HEK293 (cell line): Measurements from ENCODE around the gene EVA1C.

Experiments
- GLIS2 ChIP-seq: fragments of 450-650 bp; formaldehyde crosslinking; IDR thresholded peaks from 2 replicates; pipeline ENCODE4 v1.5.1; 2016; ENCODE audit warnings: missing biosample characterization, missing genetic modification characterization
- HOXD13 ChIP-seq: sonication (generic); formaldehyde crosslinking; IDR thresholded peaks from 2 replicates; pipeline ENCODE4 v1.8.0; 2022; ENCODE audit warnings: missing genetic modification reagents, borderline replicate concordance
- IKZF3 ChIP-seq: fragments of 450-650 bp; IDR thresholded peaks from 2 replicates; pipeline ENCODE4 v1.5.0; 2018; ENCODE audit warnings: missing biosample characterization, mild to moderate bottlenecking, missing genetic modification characterization, moderate library complexity
- OVOL3 ChIP-seq: fragments of 450-650 bp; formaldehyde crosslinking; IDR thresholded peaks from 2 replicates; pipeline ENCODE4 v1.5.1; 2016; ENCODE audit warnings: missing biosample characterization, missing genetic modification characterization
- SP7 ChIP-seq: fragments of 450-650 bp; formaldehyde crosslinking; IDR thresholded peaks from 2 replicates; pipeline ENCODE4 v1.5.1; 2016; ENCODE audit warnings: missing biosample characterization, missing genetic modification characterization
- TCF7L2 ChIP-seq: IDR thresholded peaks from 2 replicates; pipeline ENCODE4 v1.6.1; 2011; ENCODE audit warnings: low read depth, mild to moderate bottlenecking, inconsistent platforms, low read length, moderate library complexity, borderline replicate concordance
- YY1 ChIP-seq: fragments of 450-650 bp; formaldehyde crosslinking; IDR thresholded peaks from 2 replicates; pipeline ENCODE4 v1.5.1; 2018; ENCODE audit warnings: missing biosample characterization, missing genetic modification characterization
- YY2 ChIP-seq: fragments of 450-650 bp; formaldehyde crosslinking; IDR thresholded peaks from 2 replicates; pipeline ENCODE4 v1.5.1; 2016; ENCODE audit warnings: missing biosample characterization, missing genetic modification characterization
- ZBTB1 ChIP-seq: fragments of 450-650 bp; formaldehyde crosslinking; IDR thresholded peaks from 2 replicates; pipeline ENCODE4 v1.5.1; 2016; ENCODE audit warnings: missing biosample characterization, missing genetic modification characterization
- ZBTB21 ChIP-seq: fragments of 450-650 bp; formaldehyde crosslinking; IDR thresholded peaks from 2 replicates; pipeline ENCODE4 v1.5.1; 2017; ENCODE audit warnings: missing biosample characterization, missing genetic modification characterization
- ZEB2 ChIP-seq: fragments of 450-650 bp; formaldehyde crosslinking; IDR thresholded peaks from 2 replicates; pipeline ENCODE4 v1.5.1; 2016; ENCODE audit warnings: missing biosample characterization, missing genetic modification characterization
- ZFP41 ChIP-seq: fragments of 450-650 bp; formaldehyde crosslinking; IDR thresholded peaks from 2 replicates; pipeline ENCODE4 v1.5.1; 2016; ENCODE audit warnings: missing biosample characterization, missing genetic modification characterization, borderline replicate concordance
- ZNF10 ChIP-seq: fragments of 450-650 bp; formaldehyde crosslinking; IDR thresholded peaks from 2 replicates; pipeline ENCODE4 v1.5.1; 2017; ENCODE audit warnings: missing biosample characterization, missing genetic modification characterization
- ZNF132 ChIP-seq: fragments of 450-650 bp; formaldehyde crosslinking; IDR thresholded peaks from 2 replicates; pipeline ENCODE4 v1.5.1; 2017; ENCODE audit warnings: missing biosample characterization, missing genetic modification characterization, borderline replicate concordance
- ZNF140 ChIP-seq: fragments of 450-650 bp; formaldehyde crosslinking; IDR thresholded peaks from 2 replicates; pipeline ENCODE4 v1.5.1; 2016; ENCODE audit warnings: missing biosample characterization, missing genetic modification characterization
- ZNF155 ChIP-seq: fragments of 450-650 bp; formaldehyde crosslinking; IDR thresholded peaks from 2 replicates; pipeline ENCODE4 v1.5.1; 2016; ENCODE audit warnings: missing biosample characterization, missing genetic modification characterization
- ZNF16 ChIP-seq: fragments of 450-650 bp; formaldehyde crosslinking; IDR thresholded peaks from 2 replicates; pipeline ENCODE4 v1.5.1; 2016; ENCODE audit warnings: low read depth, missing biosample characterization, missing genetic modification characterization
- ZNF211 ChIP-seq: fragments of 450-650 bp; formaldehyde crosslinking; IDR thresholded peaks from 2 replicates; pipeline ENCODE4 v1.5.1; 2016; ENCODE audit warnings: low read depth, missing biosample characterization, missing genetic modification characterization
- ZNF248 ChIP-seq: fragments of 450-650 bp; formaldehyde crosslinking; IDR thresholded peaks from 2 replicates; pipeline ENCODE4 v1.5.1; 2017; ENCODE audit warnings: missing biosample characterization, missing genetic modification characterization
- ZNF292 ChIP-seq: fragments of 450-650 bp; formaldehyde crosslinking; IDR thresholded peaks from 2 replicates; pipeline ENCODE4 v1.5.1; 2016; ENCODE audit warnings: low read depth, missing biosample characterization, missing genetic modification characterization, borderline replicate concordance
- ZNF335 ChIP-seq: fragments of 450-650 bp; formaldehyde crosslinking; conservative IDR thresholded peaks from 2 replicates; pipeline ENCODE4 v1.5.1; 2016; ENCODE audit warnings: missing biosample characterization, missing genetic modification characterization
- ZNF354C ChIP-seq: fragments of 450-650 bp; formaldehyde crosslinking; IDR thresholded peaks from 2 replicates; pipeline ENCODE4 v1.5.1; 2016; ENCODE audit warnings: missing biosample characterization, missing genetic modification characterization, low read depth, borderline replicate concordance
- ZNF501 ChIP-seq: fragments of 450-650 bp; formaldehyde crosslinking; IDR thresholded peaks from 2 replicates; pipeline ENCODE4 v1.5.1; 2016; ENCODE audit warnings: missing biosample characterization, missing genetic modification characterization
- ZNF510 ChIP-seq: fragments of 450-650 bp; formaldehyde crosslinking; IDR thresholded peaks from 2 replicates; pipeline ENCODE4 v1.5.1; 2018; ENCODE audit warnings: mild to moderate bottlenecking, missing genetic modification characterization, missing biosample characterization; ENCODE audit not compliant: insufficient replicate concordance
- ZNF544 ChIP-seq: fragments of 450-650 bp; formaldehyde crosslinking; IDR thresholded peaks from 2 replicates; pipeline ENCODE4 v1.5.0; 2017; ENCODE audit warnings: missing biosample characterization, missing genetic modification characterization
- ZNF555 ChIP-seq: fragments of 450-650 bp; formaldehyde crosslinking; conservative IDR thresholded peaks from 2 replicates; pipeline ENCODE4 v1.5.1; 2017; ENCODE audit warnings: missing biosample characterization, mild to moderate bottlenecking, missing genetic modification characterization, inconsistent platforms
- ZNF560 ChIP-seq: fragments of 450-650 bp; formaldehyde crosslinking; IDR thresholded peaks from 2 replicates; pipeline ENCODE4 v1.5.1; 2017; ENCODE audit warnings: missing biosample characterization, missing genetic modification characterization, borderline replicate concordance
- ZNF585B ChIP-seq: fragments of 450-650 bp; formaldehyde crosslinking; IDR thresholded peaks from 2 replicates; pipeline ENCODE4 v1.5.1; 2016; ENCODE audit warnings: missing biosample characterization, missing genetic modification characterization
- ZNF623 ChIP-seq: fragments of 450-650 bp; formaldehyde crosslinking; IDR thresholded peaks from 2 replicates; pipeline ENCODE4 v1.5.1; 2016; ENCODE audit warnings: missing biosample characterization, missing genetic modification characterization
- ZNF629 ChIP-seq: fragments of 450-650 bp; formaldehyde crosslinking; IDR thresholded peaks from 2 replicates; pipeline ENCODE4 v1.5.1; 2017; ENCODE audit warnings: missing biosample characterization, missing genetic modification characterization
- ZNF658 ChIP-seq: fragments of 450-650 bp; formaldehyde crosslinking; IDR thresholded peaks from 2 replicates; pipeline ENCODE4; 2016; ENCODE audit warnings: missing biosample characterization, missing genetic modification characterization
- ZNF670 ChIP-seq: fragments of 450-650 bp; formaldehyde crosslinking; IDR thresholded peaks from 2 replicates; pipeline ENCODE4 v1.5.1; 2016; ENCODE audit warnings: missing biosample characterization, missing genetic modification characterization, low read depth
- ZSCAN16 ChIP-seq: fragments of 450-650 bp; formaldehyde crosslinking; IDR thresholded peaks from 2 replicates; pipeline ENCODE4 v1.5.1; 2016; ENCODE audit warnings: missing biosample characterization, missing genetic modification characterization
- ZSCAN30 ChIP-seq: fragments of 450-650 bp; IDR thresholded peaks from 2 replicates; pipeline ENCODE4 v1.5.1; 2018; ENCODE audit warnings: missing biosample characterization, mild to moderate bottlenecking, missing genetic modification characterization, moderate library complexity
- ZXDB ChIP-seq: fragments of 450-650 bp; formaldehyde crosslinking; IDR thresholded peaks from 2 replicates; pipeline ENCODE4 v1.5.1; 2016; ENCODE audit warnings: missing biosample characterization, missing genetic modification characterization
- TF ChIP-seq, protein P1 (sequence below): fragments of 450-650 bp; formaldehyde crosslinking; IDR thresholded peaks from 2 replicates; pipeline ENCODE4 v1.5.1; 2016; ENCODE audit warnings: missing biosample characterization, missing genetic modification characterization
- TF ChIP-seq, protein P2 (sequence below): fragments of 450-650 bp; formaldehyde crosslinking; IDR thresholded peaks from 2 replicates; pipeline ENCODE4 v1.5.1; 2016; ENCODE audit warnings: missing biosample characterization, missing genetic modification characterization
- TF ChIP-seq, protein P3 (sequence below): fragments of 450-650 bp; formaldehyde crosslinking; IDR thresholded peaks from 2 replicates; pipeline ENCODE4 v1.5.1; 2017; ENCODE audit warnings: missing biosample characterization, missing genetic modification characterization

The EVA1C gene

DNA sequence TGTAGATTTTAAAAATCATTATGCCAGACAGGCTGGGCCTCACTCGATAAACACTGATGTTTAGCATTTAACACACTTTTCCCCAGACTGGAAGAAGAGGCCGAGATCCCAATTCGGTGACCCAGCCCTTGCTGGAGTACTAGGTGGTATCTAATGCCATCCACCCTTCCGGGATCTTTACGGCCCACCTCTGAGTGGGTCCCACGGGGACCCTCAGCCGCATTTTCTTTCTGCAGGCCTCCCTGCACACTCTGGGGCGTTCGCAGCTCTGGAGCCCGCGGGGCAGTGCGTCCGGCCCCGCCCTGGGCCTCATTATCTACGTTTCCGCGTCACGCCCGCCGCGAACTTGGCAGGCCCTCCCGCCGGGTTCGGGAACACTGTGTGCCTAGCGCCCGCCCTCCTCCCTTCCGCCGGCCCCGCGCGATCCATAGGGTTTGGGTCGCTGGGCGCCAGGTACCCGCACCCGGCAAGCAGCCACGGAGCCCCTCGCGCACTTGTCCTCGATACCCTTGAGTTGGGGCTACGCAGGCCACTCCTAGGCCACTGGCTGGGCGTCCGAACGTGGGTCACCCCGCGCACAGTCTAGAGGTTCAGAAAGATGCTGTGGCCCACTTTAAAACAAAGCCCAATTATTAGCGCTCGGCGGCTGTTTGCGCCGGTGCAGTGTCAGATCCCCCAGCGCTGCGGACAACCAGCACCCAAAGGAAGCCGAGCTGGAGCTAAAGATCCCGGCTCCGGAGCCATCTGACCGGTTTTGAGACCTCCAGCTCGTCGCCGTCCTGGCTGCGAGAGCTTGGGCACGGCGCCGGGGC is 950 bp upstream of the EVA1C start (continued):
- no peak for TF ChIP-seq ZNF354C (tag by site-specific recombination)
- no peak for TF ChIP-seq IKZF3 (tag by site-specific recombination)
- TF ChIP-seq ZBTB21, result peak; percentile 27; the same call in 1 of the 2 replicates
- TF ChIP-seq ZNF629, result peak; percentile 77
- no peak for TF ChIP-seq OVOL3
- TF ChIP-seq ZNF501 (tag by site-specific recombination), result no peak
- no peak for TF ChIP-seq ZNF544 (tag by site-specific recombination)
- TF ChIP-seq ZSCAN16, result no peak
- no peak for TF ChIP-seq ZNF140 (tag by site-specific recombination)
- TF ChIP-seq ZNF560 (tag by site-specific recombination), result no peak
- TF ChIP-seq ZSCAN30 (tag by site-specific recombination), result no peak
- no peak for TF ChIP-seq ZNF248
- TF ChIP-seq ZBTB1 (tag by site-specific recombination), result no peak
- TF ChIP-seq ZNF155 (tag by site-specific recombination), result no peak
- peak; percentile 39; the same call in 1 of the 2 replicates for TF ChIP-seq SP7 (tag by site-specific recombination)
- TF ChIP-seq ZNF292 (tag by site-specific recombination), result no peak
- peak; percentile 83 for TF ChIP-seq ZEB2 (tag by site-specific recombination)
- TF ChIP-seq ZNF10 (tag by site-specific recombination), result no peak
- no peak for TF ChIP-seq ZFP41
- TF ChIP-seq ZNF510, result no peak
- TF ChIP-seq, protein P1, sequence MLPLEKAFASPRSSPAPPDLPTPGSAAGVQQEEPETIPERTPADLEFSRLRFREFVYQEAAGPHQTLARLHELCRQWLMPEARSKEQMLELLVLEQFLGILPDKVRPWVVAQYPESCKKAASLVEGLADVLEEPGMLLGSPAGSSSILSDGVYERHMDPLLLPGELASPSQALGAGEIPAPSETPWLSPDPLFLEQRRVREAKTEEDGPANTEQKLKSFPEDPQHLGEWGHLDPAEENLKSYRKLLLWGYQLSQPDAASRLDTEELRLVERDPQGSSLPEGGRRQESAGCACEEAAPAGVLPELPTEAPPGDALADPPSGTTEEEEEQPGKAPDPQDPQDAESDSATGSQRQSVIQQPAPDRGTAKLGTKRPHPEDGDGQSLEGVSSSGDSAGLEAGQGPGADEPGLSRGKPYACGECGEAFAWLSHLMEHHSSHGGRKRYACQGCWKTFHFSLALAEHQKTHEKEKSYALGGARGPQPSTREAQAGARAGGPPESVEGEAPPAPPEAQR (tag by site-specific recombination), result no peak
- TF ChIP-seq ZNF132 (tag by site-specific recombination), result no peak
- no peak for TF ChIP-seq ZNF670 (tag by site-specific recombination)
- TF ChIP-seq ZNF335, result peak; percentile 73
- no peak for TF ChIP-seq ZNF211 (tag by site-specific recombination)
- no peak for TF ChIP-seq ZNF658 (tag by site-specific recombination)
- no peak for TF ChIP-seq ZNF555 (tag by site-specific recombination)
- no peak for TF ChIP-seq GLIS2
- TF ChIP-seq ZNF16 (tag by site-specific recombination), result no peak
- 0 out of 2 replicates have a peak, but pooled peaks have one; percentile 6 for TF ChIP-seq ZNF623 (tag by site-specific recombination)
- no peak for TF ChIP-seq YY1 (tag by site-specific recombination)
- TF ChIP-seq ZNF585B (tag by site-specific recombination), result no peak
- TF ChIP-seq, protein P2, sequence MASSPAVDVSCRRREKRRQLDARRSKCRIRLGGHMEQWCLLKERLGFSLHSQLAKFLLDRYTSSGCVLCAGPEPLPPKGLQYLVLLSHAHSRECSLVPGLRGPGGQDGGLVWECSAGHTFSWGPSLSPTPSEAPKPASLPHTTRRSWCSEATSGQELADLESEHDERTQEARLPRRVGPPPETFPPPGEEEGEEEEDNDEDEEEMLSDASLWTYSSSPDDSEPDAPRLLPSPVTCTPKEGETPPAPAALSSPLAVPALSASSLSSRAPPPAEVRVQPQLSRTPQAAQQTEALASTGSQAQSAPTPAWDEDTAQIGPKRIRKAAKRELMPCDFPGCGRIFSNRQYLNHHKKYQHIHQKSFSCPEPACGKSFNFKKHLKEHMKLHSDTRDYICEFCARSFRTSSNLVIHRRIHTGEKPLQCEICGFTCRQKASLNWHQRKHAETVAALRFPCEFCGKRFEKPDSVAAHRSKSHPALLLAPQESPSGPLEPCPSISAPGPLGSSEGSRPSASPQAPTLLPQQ (tag by site-specific recombination), result peak; percentile 86
- TF ChIP-seq YY2 (tag by site-specific recombination), result no peak
- TF ChIP-seq ZXDB (tag by site-specific recombination), result peak; percentile 65; the same call in 1 of the 2 replicates
- TF ChIP-seq HOXD13 (CRISPR knock-in tag), result no peak
- TF ChIP-seq, protein P3, sequence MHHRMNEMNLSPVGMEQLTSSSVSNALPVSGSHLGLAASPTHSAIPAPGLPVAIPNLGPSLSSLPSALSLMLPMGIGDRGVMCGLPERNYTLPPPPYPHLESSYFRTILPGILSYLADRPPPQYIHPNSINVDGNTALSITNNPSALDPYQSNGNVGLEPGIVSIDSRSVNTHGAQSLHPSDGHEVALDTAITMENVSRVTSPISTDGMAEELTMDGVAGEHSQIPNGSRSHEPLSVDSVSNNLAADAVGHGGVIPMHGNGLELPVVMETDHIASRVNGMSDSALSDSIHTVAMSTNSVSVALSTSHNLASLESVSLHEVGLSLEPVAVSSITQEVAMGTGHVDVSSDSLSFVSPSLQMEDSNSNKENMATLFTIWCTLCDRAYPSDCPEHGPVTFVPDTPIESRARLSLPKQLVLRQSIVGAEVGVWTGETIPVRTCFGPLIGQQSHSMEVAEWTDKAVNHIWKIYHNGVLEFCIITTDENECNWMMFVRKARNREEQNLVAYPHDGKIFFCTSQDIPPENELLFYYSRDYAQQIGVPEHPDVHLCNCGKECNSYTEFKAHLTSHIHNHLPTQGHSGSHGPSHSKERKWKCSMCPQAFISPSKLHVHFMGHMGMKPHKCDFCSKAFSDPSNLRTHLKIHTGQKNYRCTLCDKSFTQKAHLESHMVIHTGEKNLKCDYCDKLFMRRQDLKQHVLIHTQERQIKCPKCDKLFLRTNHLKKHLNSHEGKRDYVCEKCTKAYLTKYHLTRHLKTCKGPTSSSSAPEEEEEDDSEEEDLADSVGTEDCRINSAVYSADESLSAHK, result no peak
- no peak for TF ChIP-seq TCF7L2
